Measurements from ENCODE around the gene SHC3. TPM values are rescaled to one million over a fixed set of nuclear protein-coding genes. Genes with fewer than 3 reads are reported as not detected.

SHC3 gene
- polyA plus RNA-seq, 3 donors = not detected

GRCh38 chr9:88965473-88965872 lies 213.1 kb downstream of the SHC3 start:
- TF ChIP-seq CTCF (IDR thresholded peaks at IDR 0.05) = no peak
- intact Hi-C loops (cut with micrococcal nuclease) = no loop called here
- Mint-ChIP-seq H3K4me3 (no peak overlapping the region), H3K4me1 (peaks cover 4% of the 10 kb centered on the region), H3K27me3 (ENCODE audit: low read depth in 3 of 3) (peaks cover 15 to 25% (median 25%) of the 10 kb centered on the region in 3 donors), H3K36me3 (no peaks in the 10 kb centered on the region), H3K9me3 (peaks cover 5 to 9% (median 6%) of the 10 kb centered on the region in 7 donors), H3K27ac (no peak overlapping the region)
- H4K20me1 ChIP-seq (ENCODE audit: insufficient read depth, low read length) = no peaks in the 10 kb centered on the region
- no peaks in the 10 kb centered on the region for H3K9me3 ChIP-seq (replicated peaks in 1 of 2; ENCODE audit: control insufficient read depth in 1 of 2, insufficient read depth in 1 of 2, low read length in 2 of 2)
- H3K27ac ChIP-seq (ENCODE audit: low read depth in 1 of 2, low read length in 2 of 2) = no peak overlapping the region
- H3K9ac ChIP-seq (ENCODE audit: insufficient read depth, low read length, poor library complexity, severe bottlenecking) = no peak overlapping the region
- H3K4me2 ChIP-seq (replicated peaks; ENCODE audit: extremely low read depth, low read length, poor library complexity, severe bottlenecking) = no peak overlapping the region
- 95% methylated on average over 4 of the region's 8 CpGs for WGBS (ENCODE audit: insufficient coverage)
- no peaks in the 10 kb centered on the region for H3K4me1 ChIP-seq (ENCODE audit: control insufficient read depth in 1 of 2, insufficient read depth in 2 of 2, low read length in 2 of 2)
- peaks cover 4 to 10% of the 10 kb centered on the region in 2 donors for H3K27me3 ChIP-seq (ENCODE audit: control insufficient read depth in 2 of 2, insufficient read depth in 2 of 2, low read length in 2 of 2)
- H2AFZ ChIP-seq (ENCODE audit: insufficient read depth, low read depth, low read length, poor library complexity, severe bottlenecking) = no peak overlapping the region
- no peak overlapping the region for H3K4me3 ChIP-seq (replicated peaks in 1 of 3; ENCODE audit: low read depth in 2 of 3, low read length in 3 of 3)
- no peaks in the 10 kb centered on the region for H3K79me2 ChIP-seq (ENCODE audit: insufficient read depth, low read length)
- no peaks in the 10 kb centered on the region for H3K36me3 ChIP-seq (replicated peaks in 1 of 2; ENCODE audit: control insufficient read depth in 1 of 2, insufficient read depth in 2 of 2, low read length in 2 of 2)
- no peak for DNase-seq

- H3K4me1 ChIP-seq (ENCODE audit: control insufficient read depth in 1 of 2, insufficient read depth in 2 of 2, low read length in 2 of 2) = no peaks in the 10 kb centered on the region
Observed at GRCh38 chr9:88960632-88961031, 218.0 kb downstream of the SHC3 start.

More at GRCh38 chr9:88960632-88961031, 218.0 kb downstream of the SHC3 start:
- DNase-seq = no peak
- no peaks in the 10 kb centered on the region for H3K36me3 Mint-ChIP-seq
- peaks cover 6 to 10% of the 10 kb centered on the region in 2 donors for H3K27me3 ChIP-seq (ENCODE audit: control insufficient read depth in 2 of 2, insufficient read depth in 2 of 2, low read length in 2 of 2)
- no peaks in the 10 kb centered on the region for H3K36me3 ChIP-seq (replicated peaks in 1 of 2; ENCODE audit: control insufficient read depth in 1 of 2, insufficient read depth in 2 of 2, low read length in 2 of 2)
- 78% methylated on average over 2 of the region's 3 CpGs for WGBS (ENCODE audit: insufficient coverage)
- H3K9me3 ChIP-seq (replicated peaks in 1 of 2; ENCODE audit: control insufficient read depth in 1 of 2, insufficient read depth in 1 of 2, low read length in 2 of 2) = no peaks in the 10 kb centered on the region
- no peak overlapping the region for H3K4me2 ChIP-seq (replicated peaks; ENCODE audit: extremely low read depth, low read length, poor library complexity, severe bottlenecking)
- no peaks in the 10 kb centered on the region for H3K79me2 ChIP-seq (ENCODE audit: insufficient read depth, low read length)
- H3K4me3 Mint-ChIP-seq = no peak overlapping the region
- H3K9ac ChIP-seq (ENCODE audit: insufficient read depth, low read length, poor library complexity, severe bottlenecking) = no peak overlapping the region
- peaks cover 8 to 28% (median 26%) of the 10 kb centered on the region in 3 donors for H3K27me3 Mint-ChIP-seq (ENCODE audit: low read depth in 3 of 3)
- H3K27ac Mint-ChIP-seq = no peak overlapping the region
- peaks cover 10% of the 10 kb centered on the region for H3K4me1 Mint-ChIP-seq
- intact Hi-C loops (cut with micrococcal nuclease) = no loop called here
- no peak for TF ChIP-seq CTCF (IDR thresholded peaks at IDR 0.05)
- no peak overlapping the region for H2AFZ ChIP-seq (ENCODE audit: insufficient read depth, low read depth, low read length, poor library complexity, severe bottlenecking)
- H3K4me3 ChIP-seq (replicated peaks in 1 of 3; ENCODE audit: low read depth in 2 of 3, low read length in 3 of 3) = no peak overlapping the region
- H3K9me3 Mint-ChIP-seq = peaks cover 5 to 9% (median 6%) of the 10 kb centered on the region in 7 donors
- no peak overlapping the region for H3K27ac ChIP-seq (ENCODE audit: low read depth in 1 of 2, low read length in 2 of 2)
- no peaks in the 10 kb centered on the region for H4K20me1 ChIP-seq (ENCODE audit: insufficient read depth, low read length)
